Fibroblast of the aortic adventitia (primary cell): Measurements from ENCODE around the gene SCLY. TPM values are rescaled to one million over a fixed set of nuclear protein-coding genes. Genes with fewer than 3 reads are reported as not detected.

Experiments
- DNase-seq: peaks from one replicate; pipeline ENCODE4 v3.0.0-alpha.2; 2010; ENCODE audit warnings: low read depth
- H3K4me3 ChIP-seq: 2 replicates; pipeline ENCODE4 v1.5.1; 2011; ENCODE audit warnings: low read depth, mild to moderate bottlenecking, control low read depth, low read length, moderate library complexity
- total RNA-seq: library from RNA; depleted of rRNA; stranded (reverse); fragments of >200 nt; gene quantifications from 2 replicates; pipeline ENCODE4 v1.2.3, GENCODE V29; 2012; ENCODE audit warnings: low replicate concordance
- TF ChIP-seq, protein P1 (sequence below): IDR thresholded peaks from 2 replicates; pipeline ENCODE4 v1.5.1; 2011; ENCODE audit warnings: mild to moderate bottlenecking, low read length, control low read depth, inconsistent platforms; ENCODE audit not compliant: insufficient read depth

SCLY gene
- total RNA-seq, 1 donor: 13.0 TPM

DNA sequence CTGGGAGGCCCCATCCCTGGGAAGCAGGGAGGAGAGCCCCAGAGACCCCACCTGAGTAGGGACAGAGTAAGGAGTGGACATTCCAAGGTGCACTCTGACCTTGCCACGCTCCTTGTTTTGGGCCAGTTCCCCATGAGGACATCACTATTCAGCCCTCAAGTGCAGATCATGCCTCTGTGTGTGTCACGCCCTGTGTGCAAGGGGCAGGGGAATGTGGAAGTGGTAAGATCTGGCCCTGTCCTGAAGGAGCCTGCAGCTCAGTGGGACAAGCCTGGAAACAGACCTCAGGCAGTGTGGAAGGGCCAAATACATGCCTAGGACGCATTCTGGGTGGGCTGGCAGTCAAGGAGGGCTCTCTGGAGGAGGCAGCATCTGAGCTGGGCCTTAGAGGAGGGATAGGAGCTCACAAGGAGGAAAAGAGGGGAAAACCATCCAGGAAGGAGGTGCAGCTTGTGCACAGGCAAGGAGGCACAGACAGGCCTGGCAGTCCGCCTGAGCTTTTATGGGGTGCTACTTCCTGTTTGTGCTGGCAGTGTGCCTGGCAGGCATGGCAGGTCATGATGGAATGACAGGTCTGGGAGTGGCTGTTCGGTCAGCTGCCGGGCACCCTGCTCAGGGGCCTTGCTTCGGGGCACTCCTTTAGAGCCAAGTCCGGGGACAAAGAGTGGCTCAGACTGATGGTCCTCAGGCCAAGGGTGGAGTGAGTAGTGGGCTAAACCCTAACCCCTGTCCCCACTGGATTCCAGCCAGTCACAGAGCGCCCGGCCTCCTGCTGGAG, 80.9 kb downstream of the SCLY start:
- no peak overlapping the region for H3K4me3 ChIP-seq
- TF ChIP-seq, protein P1, sequence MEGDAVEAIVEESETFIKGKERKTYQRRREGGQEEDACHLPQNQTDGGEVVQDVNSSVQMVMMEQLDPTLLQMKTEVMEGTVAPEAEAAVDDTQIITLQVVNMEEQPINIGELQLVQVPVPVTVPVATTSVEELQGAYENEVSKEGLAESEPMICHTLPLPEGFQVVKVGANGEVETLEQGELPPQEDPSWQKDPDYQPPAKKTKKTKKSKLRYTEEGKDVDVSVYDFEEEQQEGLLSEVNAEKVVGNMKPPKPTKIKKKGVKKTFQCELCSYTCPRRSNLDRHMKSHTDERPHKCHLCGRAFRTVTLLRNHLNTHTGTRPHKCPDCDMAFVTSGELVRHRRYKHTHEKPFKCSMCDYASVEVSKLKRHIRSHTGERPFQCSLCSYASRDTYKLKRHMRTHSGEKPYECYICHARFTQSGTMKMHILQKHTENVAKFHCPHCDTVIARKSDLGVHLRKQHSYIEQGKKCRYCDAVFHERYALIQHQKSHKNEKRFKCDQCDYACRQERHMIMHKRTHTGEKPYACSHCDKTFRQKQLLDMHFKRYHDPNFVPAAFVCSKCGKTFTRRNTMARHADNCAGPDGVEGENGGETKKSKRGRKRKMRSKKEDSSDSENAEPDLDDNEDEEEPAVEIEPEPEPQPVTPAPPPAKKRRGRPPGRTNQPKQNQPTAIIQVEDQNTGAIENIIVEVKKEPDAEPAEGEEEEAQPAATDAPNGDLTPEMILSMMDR: no peak
- no peak for DNase-seq

DNA sequence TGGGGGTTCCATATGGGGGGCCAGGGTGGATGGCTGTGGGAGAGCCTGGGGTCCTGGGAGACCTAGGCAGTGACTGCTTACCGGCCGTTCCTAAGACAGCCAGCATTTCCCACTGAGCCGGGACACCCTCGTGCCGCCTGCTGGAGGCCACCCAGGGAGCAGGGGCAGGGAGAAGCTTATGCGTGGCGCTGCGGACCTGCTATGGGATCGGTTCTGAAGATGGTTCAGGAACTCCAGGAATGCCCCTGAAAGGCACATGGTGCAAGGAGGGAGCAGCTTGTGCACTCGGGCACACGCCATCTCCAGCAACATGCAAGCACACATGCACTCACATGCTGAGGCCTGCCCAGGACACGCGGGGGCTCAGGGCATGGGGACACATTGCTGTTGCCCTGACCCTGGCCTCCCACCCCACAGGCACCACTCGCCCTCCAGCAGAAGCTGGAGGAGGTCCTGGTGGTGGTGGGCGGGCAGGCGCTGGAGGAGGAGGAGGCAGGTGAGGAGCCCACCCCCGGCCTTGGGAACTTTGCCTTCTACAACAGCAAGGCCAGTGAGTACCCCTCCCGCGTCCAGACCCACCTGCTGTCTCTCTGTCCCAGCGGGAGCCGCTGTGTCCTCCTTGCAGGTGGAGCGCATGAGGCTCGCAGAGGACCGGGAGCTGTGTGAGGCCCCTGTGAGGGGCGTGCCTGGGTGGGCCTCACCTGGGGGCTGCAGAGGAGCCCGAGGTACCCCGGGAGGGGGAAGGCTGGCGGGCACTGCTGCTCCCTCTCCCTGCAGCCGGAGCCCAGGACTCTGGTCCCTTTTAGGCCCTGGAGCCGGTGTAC, 81.8 kb downstream of the SCLY start:
- H3K4me3 ChIP-seq: no peak overlapping the region
- DNase-seq: no peak
- TF ChIP-seq, protein P1: no peak

DNA sequence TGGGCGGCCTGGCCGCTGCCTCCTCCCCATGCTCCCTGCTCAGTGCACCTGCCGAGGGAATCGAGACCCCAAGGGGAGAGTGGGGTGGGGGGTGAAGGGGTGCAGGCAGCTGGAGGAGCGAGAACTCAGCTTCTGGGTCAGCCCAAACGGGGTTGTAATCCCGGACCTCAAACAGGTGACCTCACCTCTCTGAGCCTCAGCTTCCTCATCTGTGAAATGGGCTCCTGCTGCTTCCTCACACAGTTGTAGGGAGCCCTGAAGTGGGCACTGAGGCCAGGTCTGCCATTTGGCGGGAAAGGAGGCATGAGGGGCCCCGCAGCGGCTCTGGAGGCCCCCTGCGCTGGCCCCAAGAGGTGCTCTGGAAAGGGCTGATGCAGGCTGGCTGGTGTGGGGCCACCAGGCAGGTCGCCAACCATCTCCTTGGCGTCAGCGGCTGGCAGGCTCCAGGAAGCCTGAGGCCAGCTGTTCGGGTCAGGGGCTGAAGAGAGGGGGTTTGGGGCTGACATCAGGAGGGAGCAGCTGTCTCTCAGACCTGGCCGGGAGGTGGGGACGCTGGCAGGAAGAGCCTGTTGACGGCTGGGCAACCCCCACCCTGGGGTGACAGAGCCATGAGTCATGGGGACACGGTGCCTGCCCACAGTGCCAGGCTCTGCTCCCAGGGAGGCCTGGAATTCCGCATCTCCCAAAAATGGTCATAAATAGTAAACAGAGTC, 82.6 kb downstream of the SCLY start:
- TF ChIP-seq, protein P1: no peak
- no peak for DNase-seq
- H3K4me3 ChIP-seq: no peak overlapping the region

DNA sequence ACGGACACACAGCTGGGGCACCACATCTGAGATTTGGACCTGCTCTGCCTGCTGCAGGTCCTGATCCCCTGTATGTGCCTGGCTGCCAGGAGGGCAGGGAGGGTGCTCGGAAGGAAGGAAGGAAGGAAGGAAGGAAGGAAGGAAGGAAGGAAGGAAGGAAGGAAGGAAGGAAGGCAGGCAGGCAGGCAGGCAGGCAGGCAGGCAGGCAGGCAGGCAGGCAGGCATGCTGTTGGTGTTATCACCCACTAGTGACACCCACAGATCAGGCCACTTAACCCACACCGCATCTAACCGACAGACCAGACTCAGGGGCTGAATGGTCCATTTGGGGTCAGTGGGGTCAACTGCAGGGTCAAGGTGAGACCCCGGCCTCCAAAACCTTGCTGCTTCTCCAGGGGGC, 83.5 kb downstream of the SCLY start:
- H3K4me3 ChIP-seq: no peak overlapping the region
- TF ChIP-seq, protein P1: no peak
- DNase-seq: no peak

DNA sequence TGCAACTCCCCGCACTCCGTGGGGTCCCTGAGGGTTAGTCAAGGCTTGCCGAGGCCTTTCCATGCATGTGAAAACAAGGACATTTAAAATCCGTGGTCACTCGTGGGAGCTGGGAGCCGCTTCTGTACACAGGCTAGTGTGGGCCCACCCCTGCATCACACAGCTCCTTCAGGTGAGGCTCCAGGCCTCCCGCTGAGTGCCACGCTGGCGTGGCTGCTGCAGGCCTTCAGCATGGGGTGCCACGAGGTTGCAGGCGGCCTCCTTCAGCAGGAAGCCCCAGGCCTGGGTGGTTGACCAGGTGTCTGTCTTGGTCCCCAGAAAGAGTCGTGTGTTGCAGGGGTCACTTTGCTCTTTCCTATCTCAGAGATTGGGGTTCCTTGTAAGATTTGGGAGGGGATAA, 84.2 kb downstream of the SCLY start:
- H3K4me3 ChIP-seq: no peak overlapping the region
- no peak for DNase-seq
- TF ChIP-seq, protein P1: no peak

DNA sequence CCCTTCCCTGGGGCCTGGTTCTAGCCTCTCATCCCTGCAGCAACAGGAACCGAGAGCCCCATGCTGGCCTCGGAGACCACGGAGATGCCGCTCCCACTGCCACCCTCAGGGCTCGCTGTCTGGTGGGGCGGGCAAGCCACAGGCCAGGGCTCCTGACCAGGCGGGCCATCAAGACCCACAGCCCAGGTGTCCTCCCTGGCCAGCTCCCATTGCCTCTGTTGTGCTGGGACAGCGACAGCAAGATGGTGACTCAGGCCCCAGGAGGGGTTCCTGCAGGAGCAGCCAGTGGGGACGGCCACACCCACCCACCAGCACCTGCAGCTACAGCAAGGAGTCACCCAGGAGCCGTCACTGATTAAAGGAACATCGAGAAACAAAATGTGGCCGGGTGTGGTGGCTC, 85.0 kb downstream of the SCLY start:
- no peak for DNase-seq
- TF ChIP-seq, protein P1: no peak
- no peak overlapping the region for H3K4me3 ChIP-seq
